Neural crest cell (in vitro differentiated cells): Measurements from ENCODE around the gene RHEX. TPM values are rescaled to one million over a fixed set of nuclear protein-coding genes. Genes with fewer than 3 reads are reported as not detected.

Experiments used
- DNase-seq: peaks from one replicate; pipeline ENCODE4 v3.0.0; 2021; ENCODE audit warnings: low read depth, mixed read lengths, low spot score
- H3K27ac Mint-ChIP-seq: one replicate; pipeline ENCODE4 v1.8.0; 2021; ENCODE audit warnings: mild to moderate bottlenecking, mixed read lengths; ENCODE audit not compliant: unreplicated experiment
- H3K27me3 Mint-ChIP-seq: 2 replicates; pipeline ENCODE4 v1.8.0; 2021; ENCODE audit warnings: low read depth, mild to moderate bottlenecking, mixed read lengths
- H3K36me3 Mint-ChIP-seq: 2 replicates; pipeline ENCODE4 v1.8.0; 2021; ENCODE audit warnings: low read depth, mild to moderate bottlenecking, mixed read lengths
- H3K4me1 Mint-ChIP-seq: 2 replicates; pipeline ENCODE4 v1.8.0; 2021; ENCODE audit warnings: mixed read lengths
- H3K4me3 Mint-ChIP-seq: one replicate; pipeline ENCODE4 v1.8.0; 2021; ENCODE audit warnings: mild to moderate bottlenecking, mixed read lengths
- H3K9me3 Mint-ChIP-seq: 2 replicates; pipeline ENCODE4 v1.8.0; 2021; ENCODE audit warnings: mixed read lengths
- CTCF ChIP-seq: fragments of 200-600 bp; sonication (generic); conservative IDR thresholded peaks from 2 replicates; pipeline ENCODE4 v1.5.0; 2021; ENCODE audit warnings: antibody characterized with exemption, mild to moderate bottlenecking
- total RNA-seq: library from RNA; stranded (reverse); gene quantifications from 2 replicates; pipeline ENCODE4 v1.2.1, GENCODE V29; 2021

RHEX gene
- total RNA-seq, 1 donor from 2014 or later = 0.93 TPM

GRCh38 chr1:206108635-206109034, 55.7 kb downstream of the RHEX start:
- Mint-ChIP-seq H3K27ac (no peak overlapping the region), H3K9me3 (no peaks in the 10 kb centered on the region), H3K36me3 (no peaks in the 10 kb centered on the region), H3K27me3 (no peaks in the 10 kb centered on the region), H3K4me1 (peaks cover 10% of the 10 kb centered on the region), H3K4me3 (no peak overlapping the region)
- DNase-seq = no peak
- no peak for TF ChIP-seq CTCF

GRCh38 chr1:206109718-206110117, 56.7 kb downstream of the RHEX start:
- Mint-ChIP-seq H3K9me3 (no peaks in the 10 kb centered on the region), H3K4me1 (peaks cover 10% of the 10 kb centered on the region), H3K27ac (no peak overlapping the region), H3K27me3 (peaks cover 4% of the 10 kb centered on the region), H3K4me3 (no peak overlapping the region), H3K36me3 (no peaks in the 10 kb centered on the region)
- no peak for DNase-seq
- no peak for TF ChIP-seq CTCF

GRCh38 chr1:206110161-206110560, 57.2 kb downstream of the RHEX start:
- Mint-ChIP-seq H3K27ac (no peak overlapping the region), H3K4me1 (peaks cover 10% of the 10 kb centered on the region), H3K4me3 (no peak overlapping the region), H3K9me3 (no peaks in the 10 kb centered on the region), H3K36me3 (no peaks in the 10 kb centered on the region), H3K27me3 (peaks cover 4% of the 10 kb centered on the region)
- no peak for DNase-seq
- TF ChIP-seq CTCF = no peak

- no peaks in the 10 kb centered on the region for H3K9me3 Mint-ChIP-seq
- no peak for TF ChIP-seq CTCF
- H3K27ac Mint-ChIP-seq = no peak overlapping the region
- no peak for DNase-seq
- H3K4me3 Mint-ChIP-seq = no peak overlapping the region
- peaks cover 10% of the 10 kb centered on the region for H3K27me3 Mint-ChIP-seq
- H3K36me3 Mint-ChIP-seq = no peaks in the 10 kb centered on the region
- H3K4me1 Mint-ChIP-seq = peaks cover 7% of the 10 kb centered on the region
Measured at GRCh38 chr1:206110820-206111219, 57.8 kb downstream of the RHEX start.

- Mint-ChIP-seq H3K27ac (no peak overlapping the region), H3K36me3 (no peaks in the 10 kb centered on the region), H3K9me3 (no peaks in the 10 kb centered on the region), H3K4me1 (peaks cover 6% of the 10 kb centered on the region), H3K4me3 (no peak overlapping the region), H3K27me3 (peaks cover 16% of the 10 kb centered on the region)
- DNase-seq = no peak
- no peak for TF ChIP-seq CTCF
Measured at GRCh38 chr1:206111271-206111927, 58.4 kb downstream of the RHEX start.
